HEK293 (cell line): Measurements from ENCODE around the gene EYS.

Experiments
- CTCF ChIA-PET: fragments of 350-600 bp; formaldehyde crosslinking; extraction: SDS; loops from one replicate; lab custom pipeline; 2021; ENCODE audit warnings: antibody characterized with exemption; lab: Yijun Ruan, JAX
- POLR2A ChIA-PET: fragments of 300-600 bp; formaldehyde crosslinking; extraction: SDS; loops from one replicate; lab custom pipeline; 2020; ENCODE audit warnings: antibody characterized with exemption, inconsistent platforms; lab: Yijun Ruan, JAX
- H3K27ac ChIP-seq: fragments of 200-500 bp; sonication (Bioruptor generic); 2 replicates; pipeline ENCODE4 v1.5.1; 2014; ENCODE audit warnings: low read depth, low read length, control low read depth, inconsistent platforms; ENCODE audit errors: extremely low read depth
- H3K36me3 ChIP-seq, 2 experiments: fragments of 200-500 bp in 1 of 2; sonication (Bioruptor generic) in 1 of 2; 1 replicate in 1 of 2; 2 replicates in 1 of 2; pipeline ENCODE4 v1.5.1; 2014 to 2017; ENCODE audit warnings: inconsistent platforms in 2 of 2, low read length in 2 of 2; ENCODE audit not compliant: control insufficient read depth in 2 of 2, insufficient read depth in 1 of 2
- H3K4me1 ChIP-seq: fragments of 200-500 bp; sonication (Bioruptor generic); 2 replicates; pipeline ENCODE4 v1.5.1; 2014; ENCODE audit warnings: mild to moderate bottlenecking, low read length, inconsistent platforms; ENCODE audit not compliant: control insufficient read depth, insufficient read depth
- H3K4me3 ChIP-seq: 2 replicates; pipeline ENCODE4 v1.5.1; 2011; ENCODE audit warnings: low read depth, mild to moderate bottlenecking, control low read depth, low read length, moderate library complexity
- H3K9me3 ChIP-seq: fragments of 200-500 bp; sonication (Bioruptor generic); 2 replicates; pipeline ENCODE4 v1.5.1; 2014; ENCODE audit warnings: low read depth, low read length, inconsistent platforms; ENCODE audit not compliant: control insufficient read depth, insufficient read depth
- BCL11A ChIP-seq: fragments of 450-650 bp; formaldehyde crosslinking; IDR thresholded peaks from 2 replicates; pipeline ENCODE4 v1.5.1; 2016; ENCODE audit warnings: low read depth, missing biosample characterization, missing genetic modification characterization
- INSM2 ChIP-seq: fragments of 450-650 bp; formaldehyde crosslinking; IDR thresholded peaks from 2 replicates; pipeline ENCODE4 v1.5.1; 2016; ENCODE audit warnings: missing biosample characterization, missing genetic modification characterization
- KLF16 ChIP-seq: fragments of 450-650 bp; formaldehyde crosslinking; IDR thresholded peaks from 2 replicates; pipeline ENCODE4 v1.5.1; 2017; ENCODE audit warnings: missing biosample characterization, missing genetic modification characterization
- KLF8 ChIP-seq: fragments of 450-650 bp; formaldehyde crosslinking; IDR thresholded peaks from 2 replicates; pipeline ENCODE4 v1.5.1; 2016; ENCODE audit warnings: missing biosample characterization, missing genetic modification characterization
- REPIN1 ChIP-seq: fragments of 450-650 bp; formaldehyde crosslinking; IDR thresholded peaks from 2 replicates; pipeline ENCODE4 v1.5.1; 2017; ENCODE audit warnings: missing biosample characterization, missing genetic modification characterization, low read depth
- TRIM28 ChIP-seq: IDR thresholded peaks from 2 replicates; pipeline ENCODE4 v1.6.1; 2011; ENCODE audit warnings: low read length, control low read depth, borderline replicate concordance
- WT1 ChIP-seq: fragments of 450-650 bp; formaldehyde crosslinking; IDR thresholded peaks from 2 replicates; pipeline ENCODE4 v1.5.1; 2016; ENCODE audit warnings: missing biosample characterization, missing genetic modification characterization
- ZBTB17 ChIP-seq: fragments of 450-650 bp; formaldehyde crosslinking; IDR thresholded peaks from 2 replicates; pipeline ENCODE4 v1.5.1; 2016; ENCODE audit warnings: missing biosample characterization, missing genetic modification characterization
- ZNF112 ChIP-seq: fragments of 450-650 bp; formaldehyde crosslinking; IDR thresholded peaks from 2 replicates; pipeline ENCODE4 v1.5.0; 2017; ENCODE audit warnings: missing biosample characterization, missing genetic modification characterization
- ZNF114 ChIP-seq: fragments of 450-650 bp; formaldehyde crosslinking; IDR thresholded peaks from 2 replicates; pipeline ENCODE4 v1.5.0; 2017; ENCODE audit warnings: missing biosample characterization, missing genetic modification characterization
- ZNF140 ChIP-seq: fragments of 450-650 bp; formaldehyde crosslinking; IDR thresholded peaks from 2 replicates; pipeline ENCODE4 v1.5.1; 2016; ENCODE audit warnings: missing biosample characterization, missing genetic modification characterization
- ZNF157 ChIP-seq: fragments of 450-650 bp; formaldehyde crosslinking; IDR thresholded peaks from 2 replicates; pipeline ENCODE4 v1.5.1; 2016; ENCODE audit warnings: missing biosample characterization, missing genetic modification characterization
- ZNF24 ChIP-seq: fragments of 450-650 bp; formaldehyde crosslinking; IDR thresholded peaks from 2 replicates; pipeline ENCODE4 v1.5.1; 2016; ENCODE audit warnings: missing biosample characterization, missing genetic modification characterization
- ZNF248 ChIP-seq: fragments of 450-650 bp; formaldehyde crosslinking; IDR thresholded peaks from 2 replicates; pipeline ENCODE4 v1.5.1; 2017; ENCODE audit warnings: missing biosample characterization, missing genetic modification characterization
- ZNF26 ChIP-seq: fragments of 450-650 bp; formaldehyde crosslinking; IDR thresholded peaks from 2 replicates; pipeline ENCODE4 v1.5.1; 2016; ENCODE audit warnings: missing biosample characterization, missing genetic modification characterization
- ZNF324 ChIP-seq: fragments of 450-650 bp; formaldehyde crosslinking; IDR thresholded peaks from 2 replicates; pipeline ENCODE4 v1.5.1; 2016; ENCODE audit warnings: missing biosample characterization, missing genetic modification characterization
- ZNF473 ChIP-seq: fragments of 450-650 bp; formaldehyde crosslinking; IDR thresholded peaks from 2 replicates; pipeline ENCODE4 v1.5.1; 2017; ENCODE audit warnings: missing biosample characterization, missing genetic modification characterization
- ZNF488 ChIP-seq: fragments of 450-650 bp; formaldehyde crosslinking; IDR thresholded peaks from 2 replicates; pipeline ENCODE4 v1.5.1; 2016; ENCODE audit warnings: missing biosample characterization, missing genetic modification characterization
- ZNF501 ChIP-seq: fragments of 450-650 bp; formaldehyde crosslinking; IDR thresholded peaks from 2 replicates; pipeline ENCODE4 v1.5.1; 2016; ENCODE audit warnings: missing biosample characterization, missing genetic modification characterization
- ZNF548 ChIP-seq: fragments of 450-650 bp; formaldehyde crosslinking; IDR thresholded peaks from 2 replicates; pipeline ENCODE4 v1.5.1; 2016; ENCODE audit warnings: missing biosample characterization, missing genetic modification characterization
- ZNF596 ChIP-seq: fragments of 450-650 bp; IDR thresholded peaks from 2 replicates; pipeline ENCODE4 v1.5.0; 2018; ENCODE audit warnings: missing biosample characterization, mild to moderate bottlenecking, missing genetic modification characterization, moderate library complexity
- ZNF621 ChIP-seq: fragments of 450-650 bp; formaldehyde crosslinking; IDR thresholded peaks from 2 replicates; pipeline ENCODE4 v1.5.1; 2017; ENCODE audit warnings: missing biosample characterization, missing genetic modification characterization
- ZNF629 ChIP-seq: fragments of 450-650 bp; formaldehyde crosslinking; IDR thresholded peaks from 2 replicates; pipeline ENCODE4 v1.5.1; 2017; ENCODE audit warnings: missing biosample characterization, missing genetic modification characterization
- ZNF677 ChIP-seq: fragments of 450-650 bp; IDR thresholded peaks from 2 replicates; pipeline ENCODE4 v1.5.0; 2018; ENCODE audit warnings: missing biosample characterization, mild to moderate bottlenecking, missing genetic modification characterization, moderate library complexity
- ZNF701 ChIP-seq: fragments of 450-650 bp; formaldehyde crosslinking; IDR thresholded peaks from 2 replicates; pipeline ENCODE4 v1.5.1; 2016; ENCODE audit warnings: missing biosample characterization, missing genetic modification characterization
- ZNF791 ChIP-seq: fragments of 450-650 bp; formaldehyde crosslinking; IDR thresholded peaks from 2 replicates; pipeline ENCODE4 v1.5.1; 2016; ENCODE audit warnings: missing biosample characterization, missing genetic modification characterization
- ZSCAN30 ChIP-seq: fragments of 450-650 bp; IDR thresholded peaks from 2 replicates; pipeline ENCODE4 v1.5.1; 2018; ENCODE audit warnings: missing biosample characterization, mild to moderate bottlenecking, missing genetic modification characterization, moderate library complexity
- TF ChIP-seq, protein P1 (sequence below): fragments of 450-650 bp; formaldehyde crosslinking; conservative IDR thresholded peaks from 2 replicates; pipeline ENCODE4 v1.5.1; 2016; ENCODE audit warnings: low read depth, missing biosample characterization, missing genetic modification characterization

Gene EYS

GRCh38 chr6:65186826-65187225 lies 520.2 kb downstream of the EYS start:
- Histone ChIP-seq H3K36me3 (no peaks in the 10 kb centered on the region), H3K27ac (no peak overlapping the region), H3K4me1 (no peaks in the 10 kb centered on the region), H3K9me3 (no peaks in the 10 kb centered on the region), H3K4me3 (no peak overlapping the region)
- POLR2A ChIA-PET = no interaction called here
- TF ChIP-seq ZNF596 (tag by site-specific recombination) (no peak), INSM2 (tag by site-specific recombination) (no peak), ZNF473 (tag by site-specific recombination) (no peak), BCL11A (tag by site-specific recombination) (no peak), TRIM28 (no peak), ZNF488 (tag by site-specific recombination) (no peak), ZBTB17 (tag by site-specific recombination) (no peak), WT1 (tag by site-specific recombination) (no peak), ZNF701 (no peak)
- CTCF ChIA-PET = no interaction called here

DNA sequence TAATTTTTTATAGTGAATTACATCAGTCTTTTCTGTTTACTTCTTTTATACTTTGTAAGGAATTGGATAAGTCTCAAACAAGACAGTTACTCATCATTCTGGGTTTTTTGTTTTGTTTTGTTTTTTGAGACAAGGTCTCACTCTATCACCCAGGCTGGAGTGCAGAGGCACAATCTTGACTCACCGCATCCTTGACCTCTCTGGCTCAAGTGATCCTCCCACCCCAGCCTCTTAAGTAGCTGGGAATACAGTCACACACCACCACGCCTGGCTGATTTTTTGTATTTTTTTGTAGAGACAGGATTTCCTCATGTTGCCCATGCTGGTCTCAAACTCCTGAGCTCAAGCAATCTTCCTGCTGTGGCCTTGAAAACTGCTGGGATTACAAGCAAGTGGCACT lies 524.3 kb downstream of the EYS start:
- TF ChIP-seq ZSCAN30 (tag by site-specific recombination) (no peak), ZNF26 (tag by site-specific recombination) (no peak), ZNF548 (tag by site-specific recombination) (no peak), ZNF621 (no peak), ZNF114 (tag by site-specific recombination) (no peak), ZNF140 (tag by site-specific recombination) (no peak), REPIN1 (tag by site-specific recombination) (no peak), ZNF629 (tag by site-specific recombination) (no peak), KLF16 (no peak), ZNF791 (tag by site-specific recombination) (no peak), ZNF488 (tag by site-specific recombination) (no peak), ZNF112 (no peak)
- no peak overlapping the region for H3K4me3 ChIP-seq
- CTCF ChIA-PET = interaction anchor here (0.6 kb wide), 1 partner anchor 8 kb away, joined by 6 read pairs; no protein-coding TSS in a partner anchor
- no peaks in the 10 kb centered on the region for H3K36me3 ChIP-seq
- no peaks in the 10 kb centered on the region for H3K9me3 ChIP-seq
- POLR2A ChIA-PET = no interaction called here
- no peaks in the 10 kb centered on the region for H3K4me1 ChIP-seq
- no peak overlapping the region for H3K27ac ChIP-seq

GRCh38 chr6:65170273-65170672 lies 536.8 kb downstream of the EYS start:
- Histone ChIP-seq H3K4me1 (no peaks in the 10 kb centered on the region), H3K27ac (no peak overlapping the region), H3K36me3 (no peaks in the 10 kb centered on the region), H3K9me3 (no peaks in the 10 kb centered on the region), H3K4me3 (no peak overlapping the region)
- POLR2A ChIA-PET = no interaction called here
- CTCF ChIA-PET = no interaction called here
- TF ChIP-seq ZNF677 (tag by site-specific recombination) (no peak), ZNF24 (tag by site-specific recombination) (no peak), ZNF324 (tag by site-specific recombination) (no peak), ZNF157 (tag by site-specific recombination) (no peak), ZNF501 (tag by site-specific recombination) (no peak), KLF8 (tag by site-specific recombination) (no peak), ZNF248 (tag by site-specific recombination) (no peak), WT1 (tag by site-specific recombination) (no peak)
- TF ChIP-seq, protein P1, sequence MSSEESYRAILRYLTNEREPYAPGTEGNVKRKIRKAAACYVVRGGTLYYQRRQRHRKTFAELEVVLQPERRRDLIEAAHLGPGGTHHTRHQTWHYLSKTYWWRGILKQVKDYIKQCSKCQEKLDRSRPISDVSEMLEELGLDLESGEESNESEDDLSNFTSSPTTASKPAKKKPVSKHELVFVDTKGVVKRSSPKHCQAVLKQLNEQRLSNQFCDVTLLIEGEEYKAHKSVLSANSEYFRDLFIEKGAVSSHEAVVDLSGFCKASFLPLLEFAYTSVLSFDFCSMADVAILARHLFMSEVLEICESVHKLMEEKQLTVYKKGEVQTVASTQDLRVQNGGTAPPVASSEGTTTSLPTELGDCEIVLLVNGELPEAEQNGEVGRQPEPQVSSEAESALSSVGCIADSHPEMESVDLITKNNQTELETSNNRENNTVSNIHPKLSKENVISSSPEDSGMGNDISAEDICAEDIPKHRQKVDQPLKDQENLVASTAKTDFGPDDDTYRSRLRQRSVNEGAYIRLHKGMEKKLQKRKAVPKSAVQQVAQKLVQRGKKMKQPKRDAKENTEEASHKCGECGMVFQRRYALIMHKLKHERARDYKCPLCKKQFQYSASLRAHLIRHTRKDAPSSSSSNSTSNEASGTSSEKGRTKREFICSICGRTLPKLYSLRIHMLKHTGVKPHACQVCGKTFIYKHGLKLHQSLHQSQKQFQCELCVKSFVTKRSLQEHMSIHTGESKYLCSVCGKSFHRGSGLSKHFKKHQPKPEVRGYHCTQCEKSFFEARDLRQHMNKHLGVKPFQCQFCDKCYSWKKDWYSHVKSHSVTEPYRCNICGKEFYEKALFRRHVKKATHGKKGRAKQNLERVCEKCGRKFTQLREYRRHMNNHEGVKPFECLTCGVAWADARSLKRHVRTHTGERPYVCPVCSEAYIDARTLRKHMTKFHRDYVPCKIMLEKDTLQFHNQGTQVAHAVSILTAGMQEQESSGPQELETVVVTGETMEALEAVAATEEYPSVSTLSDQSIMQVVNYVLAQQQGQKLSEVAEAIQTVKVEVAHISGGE = no peak
